Lung (tissue), 12 donors: Measurements from ENCODE around the gene BRAF. TPM values are rescaled to one million over a fixed set of nuclear protein-coding genes. Genes with fewer than 3 reads are reported as not detected.

Source experiments
- ATAC-seq: fragments of 200-7000 bp; cut with Tn5 transposase; one replicate; pipeline ENCODE4 v1.9.1; 2020; ENCODE audit warnings: moderate number of reproducible peaks; ENCODE audit not compliant: insufficient read depth, low FRiP score
- DNase-seq, 3 donors: peaks; one replicate each; pipeline ENCODE4 v3.0.0-alpha.2; 2013 to 2017
- H3K27ac ChIP-seq, 2 donors: one replicate each; pipeline ENCODE4 v1.5.1; 2013; ENCODE audit warnings: mild to moderate bottlenecking in 2 of 2, moderate library complexity in 2 of 2, control low read depth in 1 of 2, inconsistent platforms in 1 of 2, low read depth in 1 of 2, low read length in 1 of 2
- H3K27me3 ChIP-seq, 3 donors: one replicate each; pipeline ENCODE4 v1.5.1; 2013; ENCODE audit warnings: low read length in 2 of 3; ENCODE audit not compliant: control insufficient read depth in 3 of 3, insufficient read depth in 3 of 3
- H3K36me3 ChIP-seq, 4 donors: one replicate each; pipeline ENCODE4 v1.5.1; 2013; ENCODE audit warnings: low read length in 4 of 4, mild to moderate bottlenecking in 1 of 4, moderate library complexity in 1 of 4; ENCODE audit not compliant: control insufficient read depth in 4 of 4, insufficient read depth in 4 of 4
- H3K4me1 ChIP-seq, 5 donors: one replicate each; pipeline ENCODE4 v1.5.1; 2013; ENCODE audit warnings: low read length in 5 of 5, mild to moderate bottlenecking in 2 of 5, moderate library complexity in 1 of 5; ENCODE audit not compliant: control insufficient read depth in 5 of 5, insufficient read depth in 5 of 5
- H3K4me3 ChIP-seq: one replicate; pipeline ENCODE4 v1.5.1; 2013; ENCODE audit warnings: mild to moderate bottlenecking, control low read depth, moderate library complexity
- H3K9ac ChIP-seq, 2 donors: one replicate each; pipeline ENCODE4 v1.5.1; 2013; ENCODE audit warnings: low read length in 2 of 2, control low read depth in 1 of 2; ENCODE audit not compliant: insufficient read depth in 1 of 2
- H3K9me3 ChIP-seq, 4 donors: one replicate each; pipeline ENCODE4 v1.5.1; 2013; ENCODE audit warnings: low read length in 3 of 4, mild to moderate bottlenecking in 1 of 4, moderate library complexity in 1 of 4; ENCODE audit not compliant: control insufficient read depth in 4 of 4, insufficient read depth in 3 of 4
- WGBS, 2 donors: extraction: QIAGEN DNeasy Blood & Tissue Kit; methylation state at CpG; one replicate each; pipeline ENCODE4 v1.1.7; 2013; 5-methylcytosine and 5-hydroxymethylcytosine counted together
- polyA plus RNA-seq, 2 donors: library from polyadenylated mRNA; stranded (reverse); fragments of 200-250 nt; gene quantifications; one replicate each; pipeline ENCODE4 v1.2.1, GENCODE V29; 2013
- total RNA-seq, 2 donors: library from RNA; depleted of rRNA in 1 of 2; stranded (reverse); fragments of >200 nt in 1 of 2; gene quantifications; one replicate each; pipeline ENCODE4 v1.2.1, GENCODE V29; 2014 to 2021
- TF ChIP-seq, protein P1 (sequence below): IDR thresholded peaks from 2 replicates; pipeline ENCODE4 v1.5.1; 2012; ENCODE audit warnings: mild to moderate bottlenecking; ENCODE audit errors: control extremely low read depth, extremely low read depth
- donor health status: control.
- donor health status: control.
- donor health status: Bipolar disorder and iron deficiency.
- donor health status: healthy.
- donor health status: DM: yes; HTN: yes; CAD: no.

Gene BRAF
- total and polyA plus RNA-seq, 4 donors = 6.5 to 111 (median 22.3) TPM

DNA sequence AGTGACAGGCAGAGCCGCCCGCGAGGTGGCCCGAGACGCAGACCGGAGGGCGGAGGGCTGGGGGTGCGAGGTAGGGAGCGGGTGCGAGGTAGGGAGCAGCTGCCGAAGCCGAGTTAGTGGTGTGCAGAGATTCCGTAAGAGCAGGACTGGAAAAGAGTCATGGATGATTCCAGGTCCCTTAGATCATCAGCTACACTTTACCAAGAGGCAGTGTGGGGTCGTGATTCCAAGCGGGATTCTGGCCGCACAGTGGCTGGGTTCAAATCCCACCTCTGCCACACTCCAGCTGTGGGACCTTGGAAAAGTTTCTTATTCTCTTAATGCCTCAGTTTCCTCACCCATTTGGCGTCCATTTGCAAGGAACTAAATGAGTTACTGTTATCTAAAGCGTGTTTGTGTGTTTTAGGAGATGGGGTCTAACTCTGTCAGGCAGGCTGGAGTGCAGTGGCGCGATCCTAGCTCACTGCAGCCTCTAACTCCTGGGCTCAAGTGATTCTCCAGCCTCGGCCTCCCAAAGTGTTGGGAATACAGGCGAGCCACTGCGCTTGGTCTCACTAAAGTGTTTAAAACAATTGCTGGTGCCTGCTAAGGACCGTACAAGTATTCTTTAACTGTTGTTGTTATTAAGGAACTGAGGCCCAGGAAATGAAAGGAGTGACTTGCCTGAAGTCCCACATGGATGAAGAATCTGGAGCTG lies 227.1 kb downstream of the BRAF start:
- TF ChIP-seq, protein P1, sequence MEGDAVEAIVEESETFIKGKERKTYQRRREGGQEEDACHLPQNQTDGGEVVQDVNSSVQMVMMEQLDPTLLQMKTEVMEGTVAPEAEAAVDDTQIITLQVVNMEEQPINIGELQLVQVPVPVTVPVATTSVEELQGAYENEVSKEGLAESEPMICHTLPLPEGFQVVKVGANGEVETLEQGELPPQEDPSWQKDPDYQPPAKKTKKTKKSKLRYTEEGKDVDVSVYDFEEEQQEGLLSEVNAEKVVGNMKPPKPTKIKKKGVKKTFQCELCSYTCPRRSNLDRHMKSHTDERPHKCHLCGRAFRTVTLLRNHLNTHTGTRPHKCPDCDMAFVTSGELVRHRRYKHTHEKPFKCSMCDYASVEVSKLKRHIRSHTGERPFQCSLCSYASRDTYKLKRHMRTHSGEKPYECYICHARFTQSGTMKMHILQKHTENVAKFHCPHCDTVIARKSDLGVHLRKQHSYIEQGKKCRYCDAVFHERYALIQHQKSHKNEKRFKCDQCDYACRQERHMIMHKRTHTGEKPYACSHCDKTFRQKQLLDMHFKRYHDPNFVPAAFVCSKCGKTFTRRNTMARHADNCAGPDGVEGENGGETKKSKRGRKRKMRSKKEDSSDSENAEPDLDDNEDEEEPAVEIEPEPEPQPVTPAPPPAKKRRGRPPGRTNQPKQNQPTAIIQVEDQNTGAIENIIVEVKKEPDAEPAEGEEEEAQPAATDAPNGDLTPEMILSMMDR = no peak
- Histone ChIP-seq H3K4me1 (peaks cover 0 to 18% (median 9%) of the 10 kb centered on the region in 5 donors), H3K9ac (peak overlapping the region; percentile 46 to 58), H3K27ac (peak overlapping the region in 1 of 2 donors; percentile 93), H3K9me3 (no peaks in the 10 kb centered on the region), H3K4me3 (peak overlapping the region; percentile 90), H3K27me3 (no peaks in the 10 kb centered on the region), H3K36me3 (peaks cover 0 to 2% (median 0%) of the 10 kb centered on the region in 4 donors)
- WGBS, 2 donors = 28 to 32% methylated on average over 24 of the region's 24 CpGs
- ATAC-seq = no peak
- no peak for DNase-seq

DNA sequence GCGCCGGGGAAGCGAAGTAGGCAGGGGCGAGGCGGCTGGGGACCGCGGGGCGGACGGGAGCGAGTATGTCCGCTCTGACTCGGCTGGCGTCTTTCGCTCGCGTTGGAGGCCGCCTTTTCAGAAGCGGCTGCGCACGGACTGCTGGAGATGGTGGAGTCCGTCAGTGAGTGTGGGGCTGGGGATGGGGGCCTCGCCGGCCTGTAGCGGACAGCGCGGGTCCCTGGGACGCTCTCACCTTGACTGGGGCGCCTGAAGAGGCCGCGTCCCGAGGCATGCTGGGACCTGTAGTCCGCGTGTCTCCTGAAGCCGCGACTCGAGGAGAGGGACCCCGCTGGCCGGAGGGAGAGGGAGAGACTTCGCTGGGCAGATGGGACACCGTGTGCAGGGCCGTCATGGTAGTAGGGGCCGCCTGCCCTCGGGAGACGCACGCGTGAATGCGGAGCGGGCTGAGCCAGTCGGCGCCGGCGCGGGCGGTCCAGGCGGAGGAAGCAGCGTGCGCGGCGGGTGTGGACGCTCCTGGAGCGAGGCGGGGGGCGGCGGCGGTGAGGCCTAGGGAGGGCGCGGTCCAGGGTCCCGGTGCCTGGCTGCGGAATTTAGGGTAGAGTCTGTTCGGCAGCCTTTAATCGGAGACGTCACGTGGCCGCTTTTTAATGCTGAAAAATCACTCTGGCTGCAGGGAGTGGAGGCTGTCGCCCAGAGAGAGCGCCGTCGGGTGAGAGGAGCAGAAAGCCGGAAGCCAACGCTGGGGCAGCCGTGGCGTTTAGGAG lies 227.9 kb downstream of the BRAF start, which contains the start of gene NDUFB2:
NDUFB2 (plus strand) TSS at position 29 of the 767 bp plus-strand sequence; CDS start at position 66, 37 bp downstream.
- peaks cover 0 to 2% (median 0%) of the 10 kb centered on the region in 4 donors for H3K36me3 ChIP-seq
- 0 to 1% methylated on average over 80 to 82 of the region's 82 CpGs for WGBS, 2 donors
- peak within 1 kb of the TSS; percentile 93 to 95 for H3K27ac ChIP-seq
- H3K27me3 ChIP-seq = no peaks in the 10 kb centered on the region
- H3K4me3 ChIP-seq = peak within 1 kb of the TSS; percentile 90
- peaks cover 0 to 18% (median 9%) of the 10 kb centered on the region in 5 donors for H3K4me1 ChIP-seq
- H3K9me3 ChIP-seq = no peaks in the 10 kb centered on the region
- TF ChIP-seq, protein P1 = no peak
- ATAC-seq (peak; percentile 92), DNase-seq (peak; percentile 69 to 92 (median 88))
- H3K9ac ChIP-seq = peak within 1 kb of the TSS; percentile 61 to 90

DNA sequence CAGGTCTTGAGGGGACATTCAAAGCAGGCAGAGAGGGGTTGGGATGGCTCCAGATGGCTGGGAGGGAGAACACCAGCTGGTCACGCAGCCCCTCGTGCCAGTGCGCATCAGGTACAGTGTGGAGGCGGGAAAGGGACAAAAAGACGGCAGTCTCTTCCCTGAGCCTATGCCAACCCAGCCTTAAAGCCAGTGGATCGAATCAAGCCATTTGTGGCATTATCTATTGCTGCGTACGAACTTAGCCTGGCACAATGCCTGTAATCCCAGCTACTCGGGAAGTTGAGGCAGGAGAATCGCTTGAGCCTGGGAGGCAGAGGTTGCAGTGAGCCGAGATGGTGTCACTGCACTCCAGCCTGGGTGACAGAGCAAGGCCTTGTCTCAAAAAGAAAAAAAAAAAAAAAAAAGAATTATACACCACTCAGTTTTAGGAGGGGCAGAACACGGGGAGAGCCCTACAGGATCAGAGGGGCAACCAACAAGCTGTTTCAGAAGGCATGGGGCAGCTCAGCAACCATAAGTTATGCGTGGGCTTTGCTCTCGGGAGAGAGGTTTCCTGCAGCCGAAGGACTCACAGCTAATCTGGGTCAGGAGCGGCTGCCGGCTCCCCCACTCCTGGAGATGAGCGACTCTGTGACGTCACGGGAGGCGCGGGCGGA lies 228.6 kb downstream of the BRAF start:
- H3K27ac ChIP-seq = peak overlapping the region; percentile 93 to 95
- peak; percentile 96 to 97 (median 96) for DNase-seq

More for the DNA sequence above, 228.6 kb downstream of the BRAF start:
- TF ChIP-seq, protein P1 = no peak
- peak overlapping the region; percentile 55 to 90 for H3K9ac ChIP-seq
- no peak for ATAC-seq
- peaks cover 0 to 2% (median under 1%) of the 10 kb centered on the region in 4 donors for H3K36me3 ChIP-seq
- no peak overlapping the region for H3K4me3 ChIP-seq
- no peaks in the 10 kb centered on the region for H3K9me3 ChIP-seq
- no peaks in the 10 kb centered on the region for H3K27me3 ChIP-seq
- H3K4me1 ChIP-seq = peaks cover 0 to 18% (median 9%) of the 10 kb centered on the region in 5 donors
- WGBS, 2 donors = 29 to 35% methylated on average over 23 of the region's 23 CpGs
